A673 (cell line): ENCODE measurements around the gene TOMT.

Experiments used
- CTCF ChIP-seq: fragments of 300-800, 200-600 bp; sonication (generic); conservative IDR thresholded peaks from 2 replicates; pipeline ENCODE4 v1.5.1; 2017; ENCODE audit warnings: low read depth, mild to moderate bottlenecking, antibody characterized with exemption, low read length, moderate library complexity, mixed read lengths
- EZH2 ChIP-seq: fragments of 200-600 bp; sonication (generic); IDR thresholded peaks from 2 replicates; pipeline ENCODE4 v1.6.1; 2017; ENCODE audit warnings: borderline replicate concordance, low read depth, mild to moderate bottlenecking, mixed read lengths, antibody characterized with exemption, low read length; ENCODE audit not compliant: poor library complexity, severe bottlenecking

GRCh38 chr11:72112143-72112977 is 6.6 kb downstream of the TOMT start, which contains the start of gene ANAPC15:
- TF ChIP-seq CTCF (no peak), EZH2 (no peak)
